Panc1 (cell line): ENCODE measurements around the gene NEK5. TPM values are rescaled to one million over a fixed set of nuclear protein-coding genes. Genes with fewer than 3 reads are reported as not detected.

Experiments used
- ATAC-seq: fragments of 200-7000 bp; cut with Tn5 transposase; 2 replicates; pipeline ENCODE4 v1.9.1; 2020; ENCODE audit warnings: mild to moderate bottlenecking, moderate library complexity
- BruUV-seq: library from RNA; stranded (reverse); fragments of 400-500 nt; replicated peaks from 2 replicates; lab custom pipeline; 2021; lab: Mats Ljungman, UMichigan
- CTCF ChIA-PET: fragments of 300-600 bp; sonication (Branson Sonifier 250); formaldehyde crosslinking; loops from one replicate; lab custom pipeline; 2022; ENCODE audit warnings: antibody characterized with exemption; lab: Charles Lee
- POLR2A ChIA-PET: fragments of 300-600 bp; sonication (Branson Sonifier 250); formaldehyde crosslinking; loops from one replicate; lab custom pipeline; 2022; ENCODE audit warnings: antibody characterized with exemption; lab: Charles Lee
- DNase-seq: peaks from one replicate; pipeline ENCODE4 v3.0.0-alpha.2; 2010; ENCODE audit warnings: low read depth, low spot score
- H3K27ac ChIP-seq: 2 replicates; pipeline ENCODE4 v1.5.1; 2011; ENCODE audit warnings: mild to moderate bottlenecking, low read length, inconsistent platforms
- H3K27me3 ChIP-seq: fragments of 200-500 bp; sonication (Bioruptor generic); 2 replicates; pipeline ENCODE4 v1.6.0; 2014; ENCODE audit warnings: low read length, inconsistent platforms; ENCODE audit not compliant: control insufficient read depth, insufficient read depth
- H3K36me3 ChIP-seq: fragments of 200-500 bp; sonication (Bioruptor generic); 2 replicates; pipeline ENCODE4 v1.5.1; 2014; ENCODE audit warnings: inconsistent platforms, mild to moderate bottlenecking, low read length, moderate library complexity; ENCODE audit not compliant: control insufficient read depth, insufficient read depth
- H3K4me1 ChIP-seq: 2 replicates; pipeline ENCODE4 v1.5.1; 2011; ENCODE audit warnings: inconsistent platforms, mild to moderate bottlenecking, low read length, moderate library complexity; ENCODE audit not compliant: control insufficient read depth, insufficient read depth
- H3K4me3 ChIP-seq, 2 experiments: 2 replicates each; pipeline ENCODE4 v1.5.1; 2011 to 2012; ENCODE audit warnings: low read depth in 2 of 2, low read length in 2 of 2, mild to moderate bottlenecking in 2 of 2, inconsistent platforms in 1 of 2, moderate library complexity in 1 of 2
- H3K9me3 ChIP-seq: fragments of 200-500 bp; sonication (Bioruptor generic); 2 replicates; pipeline ENCODE4 v1.5.1; 2014; ENCODE audit warnings: low read depth, mild to moderate bottlenecking, inconsistent platforms, low read length, moderate library complexity; ENCODE audit not compliant: control insufficient read depth, insufficient read depth
- CTCF ChIP-seq: fragments of 450-650 bp; IDR thresholded peaks from 2 replicates; pipeline ENCODE4 v1.5.1; 2017; ENCODE audit warnings: mild to moderate bottlenecking
- POLR2AphosphoS5 ChIP-seq: IDR thresholded peaks from 2 replicates; pipeline ENCODE4 v1.6.1; 2012; ENCODE audit warnings: mild to moderate bottlenecking, low read depth, low read length, moderate library complexity
- REST ChIP-seq, 2 experiments: IDR thresholded peaks; 2 replicates each; pipeline ENCODE4 v1.6.1; 2011 to 2012; ENCODE audit warnings: low read depth in 2 of 2, control low read depth in 1 of 2, low read length in 1 of 2, mild to moderate bottlenecking in 1 of 2, moderate library complexity in 1 of 2; ENCODE audit not compliant: insufficient read depth in 1 of 2
- SIN3A ChIP-seq: IDR thresholded peaks from 2 replicates; pipeline ENCODE4 v1.6.1; 2012; ENCODE audit warnings: low read depth, mild to moderate bottlenecking, low read length, moderate library complexity, borderline replicate concordance; ENCODE audit not compliant: insufficient read depth
- TCF7L2 ChIP-seq: IDR thresholded peaks from 2 replicates; pipeline ENCODE4 v1.6.1; 2011; ENCODE audit warnings: mild to moderate bottlenecking, low read depth, low read length, inconsistent platforms
- in situ Hi-C: cut with HindIII; loops from 2 replicates; pipeline ENCODE4 v1.10.0; 2016; ENCODE audit warnings: low sequenced_read_pairs, low pct_unique_long_range_greater_than_20kb
- intact Hi-C: fragments of 100-400 bp; cut with micrococcal nuclease; formaldehyde crosslinking; loops from one replicate; pipeline ENCODE4 v1.10.0; 2022; ENCODE audit not compliant: unreplicated experiment
- total RNA-seq: library from RNA; stranded (reverse); gene quantifications from one replicate; pipeline ENCODE4 v1.2.1, GENCODE V29; 2021; ENCODE audit not compliant: unreplicated experiment

NEK5 gene
- total RNA-seq, 1 experiment from 2014 or later, result 0.08 TPM

- H3K9me3 ChIP-seq, result no peaks in the 10 kb centered on the region
- no peak overlapping the region for H3K4me3 ChIP-seq
- in situ Hi-C loops (no loop called here), intact Hi-C loops (no loop called here)
- DNase-seq (no peak), ATAC-seq (no peak)
- no peak overlapping the region for H3K27ac ChIP-seq
- H3K36me3 ChIP-seq, result peaks cover 3% of the 10 kb centered on the region
- H3K27me3 ChIP-seq, result no peaks in the 10 kb centered on the region
- TF ChIP-seq CTCF (no peak), TCF7L2 (no peak), SIN3A (no peak), REST (IDR thresholded peaks at IDR 0.05; ENCODE audit: insufficient read depth in 1 of 2, low read depth in 2 of 2, low read length in 1 of 2) (no peak), POLR2AphosphoS5 (no peak)
- no peaks in the 10 kb centered on the region for H3K4me1 ChIP-seq
- POLR2A ChIA-PET, result no interaction called here
- BruUV-seq, result no TSS peak
- CTCF ChIA-PET, result no interaction called here
These were observed 101.0 kb downstream of the NEK5 start for GRCh38 chr13:52027832-52028231.

GRCh38 chr13:52026246-52026626 lies 102.6 kb downstream of the NEK5 start:
- no TSS peak for BruUV-seq
- H3K4me3 ChIP-seq, result no peak overlapping the region
- peaks cover 3% of the 10 kb centered on the region for H3K36me3 ChIP-seq
- no peaks in the 10 kb centered on the region for H3K9me3 ChIP-seq
- ChIA-PET CTCF (no interaction called here), POLR2A (no interaction called here)
- peak; percentile 13; the same call in 1 of the 2 replicates for TF ChIP-seq CTCF
- no peak for TF ChIP-seq TCF7L2
- intact Hi-C loops (no loop called here), in situ Hi-C loops (no loop called here)
- ATAC-seq, result no peak
- H3K4me1 ChIP-seq, result no peaks in the 10 kb centered on the region
- DNase-seq, result no peak
- H3K27ac ChIP-seq, result no peak overlapping the region
- no peaks in the 10 kb centered on the region for H3K27me3 ChIP-seq
